Measurements from ENCODE around the gene PDCD1. TPM values are rescaled to one million over a fixed set of nuclear protein-coding genes. Genes with fewer than 3 reads are reported as not detected.

Gene PDCD1
- total and polyA plus RNA-seq, 9 donors = 0.13 to 0.57 (median 0.27) TPM; not detected in 2

DNA sequence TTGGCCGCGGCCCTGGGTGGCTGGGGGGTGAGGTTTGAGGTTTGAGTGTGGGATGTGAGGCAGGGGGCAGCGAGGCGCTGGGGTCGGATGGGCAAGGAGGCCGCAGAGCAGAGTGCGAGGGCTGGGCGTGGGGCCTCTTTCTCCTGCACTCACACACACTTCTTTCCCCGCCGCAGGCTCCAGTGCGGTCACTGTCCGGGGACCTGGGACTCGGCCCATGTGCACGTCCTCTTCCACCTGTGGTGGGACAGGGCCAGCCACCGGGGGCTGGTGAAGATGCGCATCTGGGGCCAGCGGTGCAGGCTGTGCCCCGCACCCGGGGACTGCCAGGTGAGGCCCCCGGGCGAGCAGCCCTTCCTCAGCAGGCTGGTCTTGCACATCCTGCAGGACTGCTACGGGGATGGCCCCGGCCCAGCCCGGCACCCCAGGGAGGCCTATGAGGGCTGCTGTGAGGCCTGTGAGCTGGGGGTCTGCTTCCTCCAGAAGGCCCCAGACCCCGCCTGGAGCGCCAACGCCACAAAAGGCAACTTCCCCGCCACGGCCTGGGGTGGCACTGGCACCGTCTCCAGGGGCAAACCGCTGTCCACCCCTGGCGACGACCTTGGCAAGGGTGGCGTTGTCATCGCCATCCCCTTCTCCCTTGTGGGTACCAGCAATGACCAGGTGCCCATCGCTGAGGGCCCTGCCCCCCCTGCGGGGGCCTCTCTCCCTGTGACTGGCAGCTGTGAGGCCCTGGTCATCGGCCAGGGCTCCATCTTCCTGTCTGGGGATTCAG, 13.0 kb upstream of the PDCD1 start:
- no peak for DNase-seq
- Histone ChIP-seq H3K4me3 (no peak overlapping the region), H3K4me1 (ENCODE audit: insufficient read depth) (no peaks in the 10 kb centered on the region), H3K36me3 (no peaks in the 10 kb centered on the region), H3K27ac (no peak overlapping the region), H3K27me3 (peaks cover 3% of the 10 kb centered on the region), H3K9me3 (no peaks in the 10 kb centered on the region)
- WGBS, 3 donors = 82 to 90% (median 85%) methylated on average over 38 of the region's 38 CpGs
- intact Hi-C loops (cut with DNase I) = loop anchor here in 3 of 4 donors (10.0 kb wide), 2 partner anchors 117 to 137 kb away; partner anchors contain the start of gene D2HGDH (in 2 of the 3)
- TF ChIP-seq EP300 (IDR thresholded peaks at IDR 0.05) = no peak
- TF ChIP-seq POLR2A (IDR thresholded peaks at IDR 0.05) = no peak
- TF ChIP-seq, protein P1, sequence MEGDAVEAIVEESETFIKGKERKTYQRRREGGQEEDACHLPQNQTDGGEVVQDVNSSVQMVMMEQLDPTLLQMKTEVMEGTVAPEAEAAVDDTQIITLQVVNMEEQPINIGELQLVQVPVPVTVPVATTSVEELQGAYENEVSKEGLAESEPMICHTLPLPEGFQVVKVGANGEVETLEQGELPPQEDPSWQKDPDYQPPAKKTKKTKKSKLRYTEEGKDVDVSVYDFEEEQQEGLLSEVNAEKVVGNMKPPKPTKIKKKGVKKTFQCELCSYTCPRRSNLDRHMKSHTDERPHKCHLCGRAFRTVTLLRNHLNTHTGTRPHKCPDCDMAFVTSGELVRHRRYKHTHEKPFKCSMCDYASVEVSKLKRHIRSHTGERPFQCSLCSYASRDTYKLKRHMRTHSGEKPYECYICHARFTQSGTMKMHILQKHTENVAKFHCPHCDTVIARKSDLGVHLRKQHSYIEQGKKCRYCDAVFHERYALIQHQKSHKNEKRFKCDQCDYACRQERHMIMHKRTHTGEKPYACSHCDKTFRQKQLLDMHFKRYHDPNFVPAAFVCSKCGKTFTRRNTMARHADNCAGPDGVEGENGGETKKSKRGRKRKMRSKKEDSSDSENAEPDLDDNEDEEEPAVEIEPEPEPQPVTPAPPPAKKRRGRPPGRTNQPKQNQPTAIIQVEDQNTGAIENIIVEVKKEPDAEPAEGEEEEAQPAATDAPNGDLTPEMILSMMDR (IDR thresholded peaks at IDR 0.05) = no peak

DNA sequence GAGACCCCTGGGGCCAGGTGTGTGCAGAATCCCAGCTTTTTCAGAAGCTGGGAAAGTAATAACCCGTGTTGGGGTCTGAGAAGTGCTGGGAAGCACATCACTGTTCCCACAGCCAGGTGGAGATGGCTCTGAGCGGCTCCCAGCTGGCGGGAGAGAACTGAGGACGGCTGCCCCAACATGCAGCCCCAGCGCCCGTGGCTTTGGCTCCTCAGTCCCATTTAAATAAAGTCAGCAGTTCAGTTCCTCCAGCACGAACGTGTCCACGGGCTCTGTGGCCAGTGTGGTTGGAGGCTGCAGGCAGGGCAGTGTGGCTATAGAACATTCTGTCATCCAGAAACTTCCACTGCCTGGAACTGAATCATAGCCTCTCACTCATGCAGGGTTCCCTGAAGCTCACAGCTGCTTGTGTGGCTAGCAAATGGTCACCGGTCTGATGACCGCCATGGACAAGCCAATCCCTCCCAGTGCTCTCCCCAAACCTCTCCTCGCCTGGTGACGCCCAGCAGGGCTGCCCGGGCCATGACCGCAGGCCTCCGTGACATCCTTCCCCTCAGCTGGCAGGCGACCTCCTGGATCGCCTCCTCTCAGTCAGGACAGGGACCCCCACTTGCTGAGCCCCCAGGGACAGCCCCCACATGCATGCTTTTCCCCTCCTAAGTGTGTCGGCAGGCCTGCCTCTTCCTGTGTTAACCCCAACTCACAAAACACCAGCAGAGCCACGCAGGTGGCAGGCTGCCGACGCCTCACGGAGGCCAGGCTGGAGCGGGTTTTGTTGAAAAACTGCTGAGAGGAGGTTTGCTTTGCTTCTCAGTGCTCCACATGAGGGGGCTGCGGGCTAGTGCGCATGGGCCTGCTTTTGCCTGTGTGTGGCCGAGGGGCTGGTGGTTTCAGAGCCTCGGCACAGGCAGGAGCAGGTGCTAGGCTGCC, 12.2 kb upstream of the PDCD1 start:
- no peaks in the 10 kb centered on the region for H3K4me1 ChIP-seq (ENCODE audit: insufficient read depth)
- WGBS, 3 donors = 55 to 60% (median 56%) methylated on average over 28 of the region's 28 CpGs
- no peak overlapping the region for H3K4me3 ChIP-seq
- TF ChIP-seq POLR2A (IDR thresholded peaks at IDR 0.05) (no peak), EP300 (IDR thresholded peaks at IDR 0.05) (no peak)
- TF ChIP-seq, protein P1 (IDR thresholded peaks at IDR 0.05) = no peak
- intact Hi-C loops (cut with DNase I) = loop anchor here in 3 of 4 donors (10.0 kb wide), 2 partner anchors 116 to 136 kb away; partner anchors contain the start of gene D2HGDH (in 2 of the 3)
- H3K36me3 ChIP-seq = no peaks in the 10 kb centered on the region
- DNase-seq = no peak
- H3K27me3 ChIP-seq = peaks cover 3% of the 10 kb centered on the region
- H3K9me3 ChIP-seq = no peaks in the 10 kb centered on the region
- no peak overlapping the region for H3K27ac ChIP-seq

- H3K27ac ChIP-seq = no peak overlapping the region
- H3K27me3 ChIP-seq = peaks cover 3% of the 10 kb centered on the region
- no peak for DNase-seq
- no peaks in the 10 kb centered on the region for H3K9me3 ChIP-seq
- 87 to 92% (median 87%) methylated on average over 20 to 28 of the region's 28 CpGs for WGBS, 3 donors
- TF ChIP-seq POLR2A (IDR thresholded peaks at IDR 0.05) (no peak), EP300 (IDR thresholded peaks at IDR 0.05) (no peak)
- TF ChIP-seq, protein P1 (IDR thresholded peaks at IDR 0.05) = no peak
- H3K4me1 ChIP-seq (ENCODE audit: insufficient read depth) = no peaks in the 10 kb centered on the region
- H3K4me3 ChIP-seq = no peak overlapping the region
- intact Hi-C loops (cut with DNase I) = loop anchor here in 3 of 4 donors (10.0 kb wide), 2 partner anchors 115 to 135 kb away; partner anchors contain the start of gene D2HGDH (in 2 of the 3)
- no peaks in the 10 kb centered on the region for H3K36me3 ChIP-seq
Observed at GRCh38 chr2:241870081-241870541, 11.4 kb upstream of the PDCD1 start.

All from ovary (tissue), 9 donors.